NCI-H526 (cell line): ENCODE data around the gene SERPINE2.

Experiments used
- DNase-seq, 2 experiments: peaks; one replicate each; lab custom pipeline; 2025; lab: John Stamatoyannopoulos, UW

SERPINE2 gene

DNA sequence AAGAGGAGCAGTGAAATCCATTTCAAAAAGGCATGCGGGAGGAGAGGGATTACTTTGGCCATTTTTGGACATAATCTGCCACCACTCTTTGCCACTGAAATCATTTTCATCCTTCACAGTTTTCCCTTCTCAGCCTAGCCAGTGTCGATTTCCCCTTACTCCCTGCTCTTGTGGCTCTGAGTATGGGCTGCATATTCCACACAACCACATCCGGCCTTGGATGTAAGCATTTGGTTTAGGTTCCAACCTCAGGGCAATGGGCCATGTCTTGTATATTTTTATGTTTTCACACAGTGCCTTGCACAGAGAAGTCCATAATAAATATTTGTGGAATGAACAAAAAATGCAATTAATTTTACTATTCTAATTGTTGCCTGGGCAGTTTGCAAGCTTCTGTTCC lies 7.7 kb upstream of the SERPINE2 start:
- no peak for DNase-seq

DNA sequence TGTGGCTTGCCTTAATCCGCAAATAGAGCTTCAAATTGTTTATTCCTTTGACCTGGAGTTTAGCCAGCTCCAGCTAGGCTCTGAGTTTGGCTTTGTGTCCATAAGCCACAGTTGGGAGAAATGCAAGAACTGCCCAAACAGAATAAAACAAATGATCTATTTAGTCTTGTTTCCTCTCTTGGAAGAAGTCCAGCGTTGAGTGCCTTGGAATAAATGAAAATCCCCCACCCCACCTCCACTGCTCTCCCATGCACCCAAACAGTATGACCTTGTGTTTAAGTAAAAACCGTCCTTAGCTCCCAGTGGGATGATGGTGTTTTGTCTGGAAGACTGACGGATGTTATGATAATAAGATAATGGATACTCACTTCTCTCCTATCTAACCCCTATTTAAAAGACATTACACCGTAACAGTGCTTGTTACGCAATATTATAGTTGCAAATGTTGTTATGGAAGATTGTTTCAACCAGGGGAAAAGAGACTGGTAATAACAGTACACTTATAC lies 3.2 kb upstream of the SERPINE2 start:
- no peak for DNase-seq

DNA sequence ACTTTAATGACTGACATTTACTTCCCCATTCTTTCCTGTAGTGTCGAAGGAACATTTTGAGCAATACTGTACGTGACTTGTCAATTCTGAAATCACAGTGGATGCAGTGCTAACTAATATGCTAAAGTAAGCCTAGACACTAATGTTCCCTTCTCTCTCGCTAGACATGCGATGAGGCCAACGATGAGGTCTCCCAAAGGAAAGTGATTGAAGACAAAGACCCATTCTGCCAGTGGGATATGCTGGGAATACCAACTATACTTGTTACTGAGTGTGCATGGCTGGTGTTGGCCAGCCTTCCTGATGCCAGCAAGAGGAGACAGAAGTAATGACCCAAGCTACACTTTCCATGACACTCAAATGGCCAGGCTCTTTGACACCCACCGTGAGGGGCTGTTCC lies 2.5 kb upstream of the SERPINE2 start:
- DNase-seq: no peak

DNA sequence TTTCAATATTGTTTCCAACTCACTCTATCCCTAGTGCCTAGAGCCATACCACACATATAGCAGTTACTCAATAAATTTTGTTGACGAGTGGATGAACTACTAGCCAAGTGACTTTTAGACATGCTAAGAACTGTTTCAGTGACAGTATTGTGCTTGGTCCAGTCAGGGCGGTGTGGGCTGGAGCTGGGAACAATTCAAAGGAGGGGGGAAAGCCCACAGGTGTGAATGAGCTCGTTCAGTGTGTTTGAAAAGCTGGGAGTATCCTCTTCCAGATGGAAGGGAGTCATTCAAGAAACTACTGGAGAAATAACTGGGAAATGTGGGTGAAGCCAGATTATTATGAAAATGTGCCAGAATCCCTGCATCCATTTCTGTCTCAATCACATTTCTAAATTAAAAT lies 1.7 kb upstream of the SERPINE2 start:
- no peak for DNase-seq

DNA sequence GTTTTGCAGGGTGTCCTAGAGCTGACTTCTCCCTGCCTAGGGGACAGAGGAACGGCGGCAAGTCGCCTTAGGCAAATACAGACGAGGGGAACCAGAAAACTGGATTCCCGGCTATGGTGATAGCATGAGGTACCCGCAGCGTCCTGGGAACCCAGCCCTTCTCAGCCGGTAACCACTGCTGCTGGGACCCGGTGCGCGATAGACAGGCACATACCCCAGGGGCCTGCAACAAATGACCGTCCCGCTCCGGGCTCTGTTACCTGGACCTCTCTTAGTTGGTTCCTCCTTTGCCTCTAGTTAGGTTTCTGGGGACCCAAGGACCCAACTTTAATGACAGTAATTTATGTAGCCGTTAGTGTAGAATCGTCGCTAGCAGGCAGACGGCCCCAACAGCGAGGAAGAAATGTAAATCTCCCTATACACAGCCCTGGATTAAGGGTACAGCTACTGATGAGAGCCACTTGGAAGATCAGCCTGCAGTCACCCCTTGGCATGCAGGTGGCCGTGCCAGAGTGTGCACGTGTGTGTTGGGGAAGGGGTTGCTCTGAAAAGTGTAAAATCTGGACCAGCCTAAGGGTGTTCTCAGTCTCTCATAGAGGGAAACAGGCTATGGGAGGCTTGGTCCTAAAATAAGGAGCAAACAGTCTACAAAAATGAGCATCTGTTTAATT lies 819 bp upstream of the SERPINE2 start:
- peak in 1 of 2 experiments; percentile 65 for DNase-seq

DNA sequence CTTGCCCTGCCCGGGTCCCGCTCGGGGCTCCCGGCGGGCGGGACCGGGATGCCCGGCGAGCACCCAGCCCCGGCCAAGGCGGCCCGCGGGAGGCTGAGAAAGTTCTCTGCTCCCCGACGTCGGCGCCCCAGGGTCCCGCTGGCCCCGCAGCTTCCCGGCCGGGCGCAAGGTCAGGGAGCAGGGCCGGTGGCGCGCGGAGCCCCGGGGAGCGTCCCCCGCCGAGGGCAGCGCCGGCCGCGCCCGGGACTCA lies 331 bp downstream of the SERPINE2 start:
- DNase-seq: no peak

DNA sequence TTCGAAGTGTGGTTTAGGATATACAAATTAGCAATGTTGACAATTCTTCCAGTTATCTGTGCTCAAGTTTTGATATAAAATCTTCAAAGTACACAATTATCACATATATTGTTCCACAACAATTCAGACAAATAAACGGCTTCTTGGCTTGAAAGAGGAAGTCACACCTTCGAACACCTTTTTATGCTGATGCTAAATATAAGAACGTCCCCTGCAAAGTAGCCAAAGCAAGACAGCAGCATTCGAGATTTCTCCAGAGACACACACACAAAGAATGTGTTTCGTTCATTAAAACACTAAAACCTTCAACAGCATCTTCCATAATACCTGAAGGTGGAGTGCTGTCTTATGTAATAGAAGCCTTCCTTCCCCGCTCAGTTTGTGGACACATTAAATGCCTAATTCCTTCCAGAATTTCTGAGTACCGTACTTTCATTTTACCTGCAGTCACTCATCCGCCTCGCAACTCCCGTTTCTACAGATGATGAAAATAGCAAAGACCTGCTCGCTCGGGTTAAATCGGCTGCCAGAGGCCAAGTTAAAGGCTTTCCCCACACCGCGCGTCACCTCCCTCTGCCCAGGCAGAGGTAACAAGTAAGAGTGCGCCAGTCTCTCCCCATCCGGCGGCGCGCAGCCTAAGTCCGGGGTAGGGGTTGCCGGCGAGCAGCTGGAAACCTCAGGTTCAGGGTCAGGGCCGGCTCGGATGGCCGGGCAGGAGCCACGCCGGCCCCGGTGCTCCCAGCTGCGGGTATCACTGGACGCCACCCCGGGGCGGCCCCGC lies 847 bp downstream of the SERPINE2 start:
- peak in 1 of 2 experiments; percentile 57 for DNase-seq

DNA sequence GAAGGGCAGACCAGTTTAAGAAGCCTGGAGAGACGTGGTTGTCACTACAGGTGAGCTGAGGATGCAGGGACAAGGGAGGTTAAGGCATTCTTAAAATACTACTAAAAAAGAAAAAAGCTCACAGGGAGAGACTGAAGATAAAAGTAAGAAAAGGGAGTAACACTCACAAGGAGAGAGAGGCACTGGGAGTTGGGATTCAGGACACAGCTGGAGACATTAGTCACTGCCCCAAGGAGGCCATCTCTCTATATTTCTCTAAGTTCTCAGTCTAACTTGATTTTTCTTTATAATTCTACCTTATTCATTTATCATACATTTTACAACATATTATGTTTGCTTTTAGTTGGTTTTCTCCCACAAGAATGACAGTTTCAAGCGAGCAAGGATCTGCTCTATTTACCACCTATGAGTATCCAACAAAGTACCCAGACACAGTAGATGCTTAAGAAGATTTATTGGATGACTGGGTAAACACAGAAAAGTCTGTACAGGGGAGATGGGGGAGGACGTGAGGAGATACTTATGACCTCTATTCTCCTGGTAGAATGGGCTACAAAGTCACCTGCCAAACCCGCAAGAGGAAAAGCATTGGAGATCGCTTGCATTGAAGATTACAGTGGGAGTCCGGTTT lies 2.2 kb downstream of the SERPINE2 start:
- DNase-seq: no peak

DNA sequence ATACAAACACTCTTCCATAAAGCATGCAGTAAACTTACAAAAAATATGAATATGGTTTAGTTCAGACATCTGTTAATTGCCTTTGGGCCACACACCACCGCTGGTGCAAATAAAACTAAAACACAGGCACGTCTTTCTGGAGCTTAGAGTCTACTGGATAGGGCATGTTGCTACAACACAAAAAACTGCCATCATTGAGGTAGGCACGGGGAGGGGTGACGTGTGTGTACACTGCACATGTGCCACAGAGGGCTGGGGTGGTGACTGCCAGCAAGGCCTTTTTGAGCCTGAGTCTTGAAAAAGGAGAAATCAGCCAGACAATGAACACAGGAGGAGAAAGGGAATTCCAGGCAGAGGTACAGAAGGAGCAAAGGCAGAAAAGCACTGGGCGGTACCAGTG lies 5.1 kb downstream of the SERPINE2 start:
- DNase-seq: no peak

DNA sequence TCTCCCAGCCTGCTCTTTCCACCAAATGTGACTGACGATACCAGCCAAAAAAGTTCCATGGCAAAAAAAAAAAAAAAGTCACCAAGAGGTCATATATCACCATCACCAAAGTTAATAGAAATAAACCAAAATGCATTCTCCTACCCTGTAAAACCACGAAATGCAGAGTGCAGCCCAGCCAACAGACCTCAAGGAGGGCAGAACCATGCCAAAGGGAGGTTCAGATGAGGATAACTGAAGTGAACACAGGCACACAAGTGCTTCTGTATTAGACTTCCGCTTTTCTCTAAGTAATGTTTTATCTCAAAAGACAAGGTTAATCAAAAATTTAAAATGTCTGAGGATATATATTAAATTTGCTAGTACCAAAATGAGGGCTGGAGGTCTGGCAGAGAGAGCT lies 5.5 kb downstream of the SERPINE2 start:
- DNase-seq: no peak

DNA sequence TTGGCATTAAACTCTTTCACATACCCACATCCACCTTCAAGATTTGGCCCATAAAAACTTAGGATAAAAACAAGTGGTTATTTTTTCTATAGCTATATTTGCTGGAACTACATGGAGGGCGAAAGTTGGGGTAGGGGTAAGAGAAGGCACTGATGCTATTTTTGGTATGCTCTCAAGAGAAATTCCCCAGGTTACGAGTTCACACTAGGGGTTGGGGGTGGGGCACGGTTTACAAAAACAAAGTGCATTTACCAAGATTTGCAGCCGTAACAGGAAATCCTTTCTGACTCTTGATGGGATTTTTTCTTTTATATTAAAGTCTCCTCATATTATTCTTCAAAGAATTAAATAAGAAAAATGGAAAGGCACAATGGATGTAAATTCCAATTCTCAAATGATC lies 6.8 kb downstream of the SERPINE2 start:
- no peak for DNase-seq

DNA sequence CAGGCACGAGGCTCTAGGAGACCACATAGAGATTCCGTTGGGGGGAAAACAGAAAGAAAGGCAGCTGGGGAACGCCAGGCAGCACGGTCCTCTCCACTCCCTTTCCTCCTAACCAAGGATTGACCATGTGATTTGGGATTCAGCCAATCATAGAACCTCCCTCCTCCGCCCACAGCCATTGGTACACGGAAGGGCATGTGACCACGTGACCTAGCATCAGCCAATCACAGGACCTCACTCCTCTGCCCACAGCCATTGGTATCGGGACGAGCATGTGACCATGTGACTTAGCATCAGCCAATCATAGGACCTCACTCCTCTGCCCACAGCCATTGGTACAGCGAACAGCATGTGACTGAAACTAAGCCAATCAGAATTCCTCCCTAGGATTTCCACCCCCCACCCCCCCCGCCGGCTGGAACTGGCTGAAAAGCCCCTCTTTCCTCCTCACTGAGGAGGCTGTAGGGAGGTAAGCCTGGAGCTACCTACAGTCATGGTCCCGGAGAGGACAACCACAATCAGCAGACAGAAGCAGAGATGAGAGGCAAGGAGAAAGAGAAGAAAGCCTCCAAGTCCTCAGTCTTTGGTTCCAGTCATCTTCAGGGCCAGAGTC lies 7.6 kb downstream of the SERPINE2 start:
- DNase-seq: no peak

DNA sequence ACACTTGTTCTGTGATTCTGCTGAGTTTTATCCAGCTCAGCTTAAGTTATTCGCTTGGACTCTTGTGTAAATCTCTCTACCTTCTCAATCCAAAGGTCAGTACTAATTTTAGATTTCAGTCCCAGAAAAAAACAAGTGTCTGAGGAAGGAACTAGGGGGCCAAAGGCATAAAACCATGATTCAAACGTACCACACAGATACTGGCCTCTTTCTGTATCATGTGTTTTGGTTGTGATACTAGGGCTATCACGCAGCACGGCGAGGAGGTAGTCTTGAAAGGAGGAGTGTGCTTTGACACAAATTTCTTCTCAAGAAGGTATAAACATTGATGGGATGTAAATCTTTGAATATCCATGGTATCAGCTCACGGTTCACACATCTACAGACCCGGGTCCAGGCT lies 8.3 kb downstream of the SERPINE2 start:
- no peak for DNase-seq

DNA sequence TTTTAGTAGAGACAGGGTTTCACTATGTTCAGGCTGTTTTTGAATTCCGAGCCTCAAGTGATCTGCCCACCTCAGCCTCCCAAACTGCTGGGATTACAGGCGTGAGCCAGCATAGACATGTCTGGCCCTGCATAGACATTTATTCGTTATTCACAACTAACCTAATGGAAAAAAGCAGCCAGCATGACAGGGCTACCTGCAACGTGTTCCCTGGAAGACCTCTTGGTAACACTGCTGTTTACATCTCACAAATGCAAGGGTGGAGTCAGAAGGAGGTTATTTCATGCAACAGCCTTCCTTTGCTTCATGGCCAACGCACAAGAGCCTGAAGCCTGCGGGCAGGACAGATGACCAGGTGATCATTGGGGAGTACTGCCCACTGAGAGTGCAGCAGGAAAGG lies 9.2 kb downstream of the SERPINE2 start:
- no peak for DNase-seq

DNA sequence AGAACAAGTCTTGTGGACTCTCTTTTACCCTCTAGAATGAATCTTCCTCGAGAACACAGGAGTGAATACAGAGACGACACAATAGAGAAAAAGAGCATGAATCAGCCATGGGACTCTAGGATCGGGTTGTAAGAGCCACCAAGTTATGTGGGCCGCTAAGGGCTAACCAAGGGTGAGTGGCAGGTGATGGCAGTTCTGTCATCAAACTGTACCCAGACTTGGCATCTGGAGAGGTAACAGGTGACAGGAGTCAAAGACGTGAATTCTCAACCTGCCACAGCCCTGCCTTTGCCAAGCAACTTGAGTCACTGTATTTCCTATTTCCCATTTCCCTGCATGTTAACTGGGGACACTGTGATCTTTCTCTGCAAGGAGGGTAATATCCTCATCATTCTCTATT lies 11.2 kb downstream of the SERPINE2 start:
- DNase-seq: no peak

DNA sequence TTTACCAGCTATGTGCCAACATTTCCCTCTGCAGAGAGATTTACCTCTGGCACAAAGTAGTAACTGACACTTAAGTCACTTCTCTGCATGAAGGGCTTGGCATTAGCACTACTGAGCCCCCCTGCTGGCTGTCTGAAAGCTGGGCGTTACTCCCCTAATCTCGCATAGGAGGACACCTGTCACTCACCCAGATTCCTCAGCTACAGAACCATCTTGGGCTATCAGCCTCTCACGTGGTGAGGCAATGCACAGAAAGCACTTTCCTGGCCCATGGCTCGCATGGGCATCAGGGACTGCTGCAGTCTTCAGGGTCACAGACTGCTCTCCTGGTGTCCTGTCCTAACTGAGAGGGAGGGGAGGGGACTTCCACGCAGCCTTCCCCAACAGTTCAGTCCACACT lies 12.0 kb downstream of the SERPINE2 start:
- no peak for DNase-seq

DNA sequence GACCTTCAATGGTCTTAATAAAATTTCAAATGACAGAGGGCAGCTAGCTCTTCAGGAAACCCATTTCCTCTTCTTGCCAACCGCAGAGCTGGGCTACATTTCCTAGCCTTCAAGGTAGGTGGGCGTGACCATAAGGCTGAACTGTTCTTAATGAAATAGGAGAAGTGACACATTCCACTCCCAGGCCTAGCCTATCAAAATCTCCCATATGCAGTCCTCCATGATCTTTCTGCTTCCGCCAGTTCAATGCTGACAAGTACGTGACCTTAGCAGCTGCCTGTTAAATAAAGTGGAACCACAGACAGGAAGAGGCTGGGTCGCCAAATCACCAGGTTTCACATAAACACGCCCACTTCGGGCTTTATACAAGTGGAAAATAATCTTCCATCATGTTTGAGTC lies 13.2 kb downstream of the SERPINE2 start:
- no peak for DNase-seq

DNA sequence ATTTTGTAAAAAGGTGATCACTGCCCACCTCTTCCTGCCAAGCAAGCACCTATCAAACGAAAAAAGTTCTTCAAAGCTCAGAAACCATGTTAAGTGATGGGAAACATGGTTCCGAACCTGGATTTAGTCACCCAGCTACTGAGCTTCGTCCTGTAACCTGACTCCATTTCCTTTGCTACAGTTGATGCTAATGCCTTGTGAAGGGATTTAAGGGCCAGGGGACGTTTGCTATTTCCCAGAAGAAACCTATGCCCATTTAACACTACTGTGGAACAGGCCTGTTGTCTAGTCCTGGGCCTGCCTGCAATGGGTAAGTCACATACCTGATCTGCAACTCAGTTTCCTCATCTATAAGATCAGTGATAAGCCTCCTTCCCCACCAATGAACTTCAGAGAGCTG lies 14.8 kb downstream of the SERPINE2 start:
- no peak for DNase-seq

DNA sequence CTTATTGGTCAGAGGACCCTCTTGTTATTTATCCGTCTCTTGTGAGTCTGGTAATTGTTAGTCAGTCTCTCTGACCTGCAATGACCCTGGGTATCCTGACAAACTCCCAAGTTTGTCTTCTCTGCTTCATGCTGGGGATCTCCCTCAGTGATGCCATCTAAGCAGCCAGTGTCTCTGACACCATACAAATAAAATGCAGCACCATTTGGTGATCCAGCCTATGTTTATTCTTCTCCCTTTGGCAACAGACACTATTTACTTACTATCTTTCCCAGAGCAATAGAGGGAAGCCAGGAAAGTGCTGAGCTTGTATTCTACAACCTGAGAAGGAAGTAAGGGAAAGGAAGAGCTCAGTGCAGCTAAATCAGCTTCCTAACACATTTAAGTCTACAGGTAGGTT lies 15.9 kb downstream of the SERPINE2 start:
- no peak for DNase-seq

DNA sequence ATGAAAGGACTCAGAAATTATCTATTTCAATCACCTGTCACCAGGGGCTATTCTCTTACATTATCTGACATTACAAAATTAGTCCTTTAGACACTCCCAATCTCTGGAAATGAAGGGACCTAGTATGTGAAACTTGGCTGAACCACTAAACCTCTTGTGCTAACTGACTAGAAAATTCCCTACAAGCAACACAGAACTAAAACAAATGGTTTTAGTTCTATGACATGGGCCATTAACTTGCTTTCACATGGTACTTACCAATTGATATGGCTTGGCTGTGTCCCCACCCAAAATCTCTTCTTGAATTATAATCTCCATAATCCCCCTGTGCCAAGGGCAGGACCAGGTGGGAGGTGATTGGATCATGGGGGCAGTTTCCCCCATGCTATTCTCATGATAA lies 16.6 kb downstream of the SERPINE2 start:
- DNase-seq: no peak

DNA sequence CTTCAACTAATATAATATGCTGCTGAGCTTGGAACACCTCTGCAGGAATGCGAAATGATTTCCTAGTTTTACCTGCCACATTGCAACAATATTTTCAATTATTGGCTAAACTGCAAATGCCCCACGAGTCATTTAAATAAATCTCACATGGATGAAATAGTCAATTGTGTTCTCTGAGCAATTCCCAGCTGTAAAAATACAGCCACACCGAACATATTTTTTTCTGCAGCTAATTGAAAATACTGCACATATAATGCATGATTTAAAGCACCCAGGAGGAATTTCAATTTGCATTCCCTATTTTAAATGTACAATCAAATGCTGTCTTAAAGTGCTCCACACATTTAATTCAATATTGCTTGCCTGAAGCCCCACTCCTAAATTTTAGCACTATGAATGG lies 18.6 kb downstream of the SERPINE2 start:
- no peak for DNase-seq

DNA sequence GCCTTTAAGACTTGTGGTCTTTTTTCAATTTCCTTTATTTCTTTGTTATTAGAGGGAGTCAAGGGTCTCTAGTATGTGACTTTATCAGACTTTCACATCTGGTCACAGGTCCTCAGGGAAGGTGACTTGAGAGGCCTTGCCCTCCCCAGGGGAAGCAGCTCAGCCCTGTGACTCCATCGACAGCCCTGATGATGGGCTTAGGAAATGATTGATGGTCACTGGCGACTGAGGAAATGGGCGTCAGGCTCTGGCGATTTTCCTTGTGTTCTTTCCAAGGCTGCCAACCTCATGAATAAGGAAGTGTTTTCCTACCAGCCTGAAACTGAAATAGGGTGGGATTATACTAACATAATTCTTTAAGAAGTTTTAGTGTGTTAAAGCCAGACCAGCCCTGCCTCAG lies 21.1 kb downstream of the SERPINE2 start:
- DNase-seq: no peak

DNA sequence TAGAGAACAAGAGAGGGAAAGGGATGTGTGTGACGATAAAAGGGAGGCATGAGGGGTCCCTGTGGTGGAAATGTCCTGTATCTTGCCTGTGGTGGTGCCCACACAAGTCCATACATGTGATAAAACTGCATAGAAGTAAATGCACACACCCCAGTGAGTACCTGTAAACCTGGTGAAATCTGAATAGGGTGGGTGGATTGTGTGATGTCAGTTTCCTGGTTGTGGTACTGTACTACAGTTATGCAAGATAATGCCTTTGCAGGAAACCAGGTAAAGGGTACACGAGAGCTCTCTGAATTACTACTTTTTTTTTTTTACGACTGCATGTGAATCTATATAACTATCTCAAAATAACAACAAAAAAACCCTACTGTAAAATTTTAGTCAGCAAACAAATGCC lies 22.1 kb downstream of the SERPINE2 start:
- DNase-seq: no peak
